HEK293 (cell line): Measurements from ENCODE around the gene JMJD4.

ENCODE experiments used
- CTCF ChIA-PET: fragments of 350-600 bp; formaldehyde crosslinking; extraction: SDS; loops from one replicate; lab custom pipeline; 2021; ENCODE audit warnings: antibody characterized with exemption; lab: Yijun Ruan, JAX
- POLR2A ChIA-PET: fragments of 300-600 bp; formaldehyde crosslinking; extraction: SDS; loops from one replicate; lab custom pipeline; 2020; ENCODE audit warnings: antibody characterized with exemption, inconsistent platforms; lab: Yijun Ruan, JAX
- H3K27ac ChIP-seq: fragments of 200-500 bp; sonication (Bioruptor generic); 2 replicates; pipeline ENCODE4 v1.5.1; 2014; ENCODE audit warnings: low read depth, low read length, control low read depth, inconsistent platforms; ENCODE audit errors: extremely low read depth
- H3K36me3 ChIP-seq, 2 experiments: fragments of 200-500 bp in 1 of 2; sonication (Bioruptor generic) in 1 of 2; 1 replicate in 1 of 2; 2 replicates in 1 of 2; pipeline ENCODE4 v1.5.1; 2014 to 2017; ENCODE audit warnings: inconsistent platforms in 2 of 2, low read length in 2 of 2; ENCODE audit not compliant: control insufficient read depth in 2 of 2, insufficient read depth in 1 of 2
- H3K4me1 ChIP-seq: fragments of 200-500 bp; sonication (Bioruptor generic); 2 replicates; pipeline ENCODE4 v1.5.1; 2014; ENCODE audit warnings: mild to moderate bottlenecking, low read length, inconsistent platforms; ENCODE audit not compliant: control insufficient read depth, insufficient read depth
- H3K4me3 ChIP-seq: 2 replicates; pipeline ENCODE4 v1.5.1; 2011; ENCODE audit warnings: low read depth, mild to moderate bottlenecking, control low read depth, low read length, moderate library complexity
- H3K9me3 ChIP-seq: fragments of 200-500 bp; sonication (Bioruptor generic); 2 replicates; pipeline ENCODE4 v1.5.1; 2014; ENCODE audit warnings: low read depth, low read length, inconsistent platforms; ENCODE audit not compliant: control insufficient read depth, insufficient read depth
- EGR2 ChIP-seq: fragments of 450-650 bp; formaldehyde crosslinking; IDR thresholded peaks from 2 replicates; pipeline ENCODE4 v1.5.1; 2016; ENCODE audit warnings: low read depth, missing biosample characterization, missing genetic modification characterization
- GLIS1 ChIP-seq: fragments of 450-650 bp; formaldehyde crosslinking; IDR thresholded peaks from 2 replicates; pipeline ENCODE4 v1.5.1; 2016; ENCODE audit warnings: missing biosample characterization, missing genetic modification characterization
- GLIS2 ChIP-seq: fragments of 450-650 bp; formaldehyde crosslinking; IDR thresholded peaks from 2 replicates; pipeline ENCODE4 v1.5.1; 2016; ENCODE audit warnings: missing biosample characterization, missing genetic modification characterization
- IKZF3 ChIP-seq: fragments of 450-650 bp; IDR thresholded peaks from 2 replicates; pipeline ENCODE4 v1.5.0; 2018; ENCODE audit warnings: missing biosample characterization, mild to moderate bottlenecking, missing genetic modification characterization, moderate library complexity
- PBX3 ChIP-seq: sonication (generic); formaldehyde crosslinking; IDR thresholded peaks from 2 replicates; pipeline ENCODE4 v1.8.1; 2022; ENCODE audit warnings: mild to moderate bottlenecking, moderate library complexity, missing genetic modification reagents
- ZBTB17 ChIP-seq: fragments of 450-650 bp; formaldehyde crosslinking; IDR thresholded peaks from 2 replicates; pipeline ENCODE4 v1.5.1; 2016; ENCODE audit warnings: missing biosample characterization, missing genetic modification characterization
- ZFHX2 ChIP-seq: fragments of 450-650 bp; formaldehyde crosslinking; conservative IDR thresholded peaks from 2 replicates; pipeline ENCODE4 v1.5.1; 2016; ENCODE audit warnings: missing biosample characterization, missing genetic modification characterization
- ZNF10 ChIP-seq: fragments of 450-650 bp; formaldehyde crosslinking; IDR thresholded peaks from 2 replicates; pipeline ENCODE4 v1.5.1; 2017; ENCODE audit warnings: missing biosample characterization, missing genetic modification characterization
- ZNF155 ChIP-seq: fragments of 450-650 bp; formaldehyde crosslinking; IDR thresholded peaks from 2 replicates; pipeline ENCODE4 v1.5.1; 2016; ENCODE audit warnings: missing biosample characterization, missing genetic modification characterization
- ZNF16 ChIP-seq: fragments of 450-650 bp; formaldehyde crosslinking; IDR thresholded peaks from 2 replicates; pipeline ENCODE4 v1.5.1; 2016; ENCODE audit warnings: low read depth, missing biosample characterization, missing genetic modification characterization
- ZNF214 ChIP-seq: fragments of 450-650 bp; formaldehyde crosslinking; IDR thresholded peaks from 2 replicates; pipeline ENCODE4 v1.5.1; 2017; ENCODE audit warnings: missing biosample characterization, mild to moderate bottlenecking, missing genetic modification characterization, borderline replicate concordance
- ZNF248 ChIP-seq: fragments of 450-650 bp; formaldehyde crosslinking; IDR thresholded peaks from 2 replicates; pipeline ENCODE4 v1.5.1; 2017; ENCODE audit warnings: missing biosample characterization, missing genetic modification characterization
- ZNF311 ChIP-seq: fragments of 450-650 bp; formaldehyde crosslinking; IDR thresholded peaks from 2 replicates; pipeline ENCODE4 v1.5.1; 2017; ENCODE audit warnings: missing biosample characterization, missing genetic modification characterization, borderline replicate concordance
- ZNF335 ChIP-seq: fragments of 450-650 bp; formaldehyde crosslinking; conservative IDR thresholded peaks from 2 replicates; pipeline ENCODE4 v1.5.1; 2016; ENCODE audit warnings: missing biosample characterization, missing genetic modification characterization
- ZNF341 ChIP-seq: fragments of 450-650 bp; formaldehyde crosslinking; IDR thresholded peaks from 2 replicates; pipeline ENCODE4; 2016; ENCODE audit warnings: low read depth, missing biosample characterization, missing genetic modification characterization
- ZNF362 ChIP-seq: fragments of 450-650 bp; formaldehyde crosslinking; IDR thresholded peaks from 2 replicates; pipeline ENCODE4 v1.5.1; 2016; ENCODE audit warnings: missing biosample characterization, missing genetic modification characterization
- ZNF391 ChIP-seq: fragments of 450-650 bp; formaldehyde crosslinking; IDR thresholded peaks from 2 replicates; pipeline ENCODE4 v1.5.1; 2016; ENCODE audit warnings: low read depth, missing biosample characterization, missing genetic modification characterization, borderline replicate concordance
- ZNF510 ChIP-seq: fragments of 450-650 bp; formaldehyde crosslinking; IDR thresholded peaks from 2 replicates; pipeline ENCODE4 v1.5.1; 2018; ENCODE audit warnings: mild to moderate bottlenecking, missing genetic modification characterization, missing biosample characterization; ENCODE audit not compliant: insufficient replicate concordance
- ZNF514 ChIP-seq: fragments of 450-650 bp; formaldehyde crosslinking; IDR thresholded peaks from 2 replicates; pipeline ENCODE4 v1.5.1; 2016; ENCODE audit warnings: missing biosample characterization, missing genetic modification characterization
- ZNF518A ChIP-seq: fragments of 450-650 bp; formaldehyde crosslinking; conservative IDR thresholded peaks from 2 replicates; pipeline ENCODE4 v1.5.1; 2016; ENCODE audit warnings: low read depth, missing biosample characterization, missing genetic modification characterization
- ZNF529 ChIP-seq: fragments of 450-650 bp; formaldehyde crosslinking; IDR thresholded peaks from 2 replicates; pipeline ENCODE4 v1.5.1; 2017; ENCODE audit warnings: missing genetic modification characterization, missing biosample characterization; ENCODE audit not compliant: insufficient replicate concordance
- ZNF555 ChIP-seq: fragments of 450-650 bp; formaldehyde crosslinking; conservative IDR thresholded peaks from 2 replicates; pipeline ENCODE4 v1.5.1; 2017; ENCODE audit warnings: missing biosample characterization, mild to moderate bottlenecking, missing genetic modification characterization, inconsistent platforms
- ZNF629 ChIP-seq: fragments of 450-650 bp; formaldehyde crosslinking; IDR thresholded peaks from 2 replicates; pipeline ENCODE4 v1.5.1; 2017; ENCODE audit warnings: missing biosample characterization, missing genetic modification characterization
- ZNF707 ChIP-seq: fragments of 450-650 bp; formaldehyde crosslinking; IDR thresholded peaks from 2 replicates; pipeline ENCODE4 v1.5.1; 2016; ENCODE audit warnings: missing biosample characterization, missing genetic modification characterization

The JMJD4 gene

GRCh38 chr1:227780101-227781044 is 45.3 kb upstream of the JMJD4 start:
- H3K27ac ChIP-seq = no peak overlapping the region
- TF ChIP-seq ZNF514 (tag by site-specific recombination) (no peak), EGR2 (0 out of 2 replicates have a peak, but pooled peaks have one; percentile 21), ZNF155 (no peak), ZFHX2 (tag by site-specific recombination) (peak; percentile 23; the same call in 1 of the 2 replicates)
- H3K4me3 ChIP-seq = no peak overlapping the region
- H3K36me3 ChIP-seq = peaks cover 9 to 62% of the 10 kb centered on the region in 2 experiments
- H3K4me1 ChIP-seq = no peaks in the 10 kb centered on the region
- no peaks in the 10 kb centered on the region for H3K9me3 ChIP-seq
- POLR2A ChIA-PET = no interaction called here
- CTCF ChIA-PET = interaction anchor here (0.6 to 1.7 kb wide), 2 partner anchors 15 to 21 kb away, joined by 3 to 5 read pairs; no protein-coding TSS in a partner anchor

GRCh38 chr1:227779685-227780084 is 44.6 kb upstream of the JMJD4 start:
- H3K4me1 ChIP-seq = no peaks in the 10 kb centered on the region
- H3K36me3 ChIP-seq = peaks cover 9 to 69% of the 10 kb centered on the region in 2 experiments
- POLR2A ChIA-PET = no interaction called here
- no peaks in the 10 kb centered on the region for H3K9me3 ChIP-seq
- no peak for TF ChIP-seq ZNF629 (tag by site-specific recombination)
- no peak for TF ChIP-seq ZNF335
- no peak for TF ChIP-seq ZNF341 (tag by site-specific recombination)
- no peak for TF ChIP-seq ZNF214 (tag by site-specific recombination)
- no peak for TF ChIP-seq ZNF518A
- TF ChIP-seq, all 188 proteins: peak for 0
- Histone ChIP-seq H3K4me3 (no peak overlapping the region), H3K27ac (no peak overlapping the region)
- CTCF ChIA-PET = interaction anchor here (1.7 kb wide), 1 partner anchor 20 kb away, joined by 5 read pairs; no protein-coding TSS in a partner anchor

GRCh38 chr1:227779021-227779441 is 43.9 kb upstream of the JMJD4 start:
- no peaks in the 10 kb centered on the region for H3K9me3 ChIP-seq
- H3K36me3 ChIP-seq = peaks cover 9 to 76% of the 10 kb centered on the region in 2 experiments
- no peaks in the 10 kb centered on the region for H3K4me1 ChIP-seq
- ChIA-PET POLR2A (no interaction called here), CTCF (interaction anchor here (1.7 kb wide), 1 partner anchor 20 kb away, joined by 5 read pairs; no protein-coding TSS in a partner anchor)
- no peak overlapping the region for H3K4me3 ChIP-seq
- H3K27ac ChIP-seq = no peak overlapping the region
- TF ChIP-seq ZNF248 (tag by site-specific recombination) = no peak
- no peak for TF ChIP-seq PBX3 (CRISPR knock-in tag)
- no peak for TF ChIP-seq ZNF10 (tag by site-specific recombination)
- TF ChIP-seq ZNF391 (tag by site-specific recombination) = no peak
- TF ChIP-seq ZNF555 = no peak
- no peak for TF ChIP-seq IKZF3
- TF ChIP-seq ZNF529 (tag by site-specific recombination) = no peak
- TF ChIP-seq ZNF510 (tag by site-specific recombination) = no peak
- TF ChIP-seq ZNF362 (tag by site-specific recombination) = no peak
- TF ChIP-seq ZNF16 = no peak
- peak; percentile 31; the same call in 1 of the 2 replicates for TF ChIP-seq GLIS2 (tag by site-specific recombination)
- peak; percentile 89 for TF ChIP-seq GLIS1
- TF ChIP-seq ZNF707 (tag by site-specific recombination) = no peak
- TF ChIP-seq ZNF311 (tag by site-specific recombination) = no peak
- no peak for TF ChIP-seq ZBTB17 (tag by site-specific recombination)
